Astrocyte of the cerebellum (primary cell): ENCODE data around the gene AAGAB.
"Not testable (repeated sequence)": the region's sequence is repeated elsewhere in the genome, so short reads cannot be mapped to it uniquely, and the experiment has no call there.

Experiments
- DNase-seq: peaks from one replicate; pipeline ENCODE4 v3.0.0-alpha.2; 2011; ENCODE audit warnings: low read depth
- H3K4me3 ChIP-seq: 2 replicates; pipeline ENCODE4 v1.5.1; 2011; ENCODE audit warnings: mild to moderate bottlenecking, low read depth, low read length, moderate library complexity
- CTCF ChIP-seq: IDR thresholded peaks from 2 replicates; pipeline ENCODE4 v1.5.1; 2012; ENCODE audit warnings: low read length, low read depth, moderate library complexity, mild to moderate bottlenecking; ENCODE audit errors: missing control alignments
- in situ Hi-C: cut with HindIII; loops from 2 replicates; pipeline ENCODE4 v1.10.0; 2017; ENCODE audit warnings: low sequenced_read_pairs

The AAGAB gene

GRCh38 chr15:67254238-67255175 lies at the start of gene AAGAB, which contains the start of gene IQCH:
TSS of gene AAGAB (minus strand) at chr15:67254661. CDS start at chr15:67254631, 30 bp downstream.
TSS of gene IQCH (plus strand) at chr15:67254786. CDS start at chr15:67254897, 111 bp downstream.
- in situ Hi-C loops: loop anchor here (5.0 kb wide), 1 partner anchor 182 kb away; no protein-coding TSS in a partner anchor
- no peak for TF ChIP-seq CTCF
- DNase-seq: peak; percentile 89
- peak within 1 kb of the TSS; percentile 81 for H3K4me3 ChIP-seq

DNA sequence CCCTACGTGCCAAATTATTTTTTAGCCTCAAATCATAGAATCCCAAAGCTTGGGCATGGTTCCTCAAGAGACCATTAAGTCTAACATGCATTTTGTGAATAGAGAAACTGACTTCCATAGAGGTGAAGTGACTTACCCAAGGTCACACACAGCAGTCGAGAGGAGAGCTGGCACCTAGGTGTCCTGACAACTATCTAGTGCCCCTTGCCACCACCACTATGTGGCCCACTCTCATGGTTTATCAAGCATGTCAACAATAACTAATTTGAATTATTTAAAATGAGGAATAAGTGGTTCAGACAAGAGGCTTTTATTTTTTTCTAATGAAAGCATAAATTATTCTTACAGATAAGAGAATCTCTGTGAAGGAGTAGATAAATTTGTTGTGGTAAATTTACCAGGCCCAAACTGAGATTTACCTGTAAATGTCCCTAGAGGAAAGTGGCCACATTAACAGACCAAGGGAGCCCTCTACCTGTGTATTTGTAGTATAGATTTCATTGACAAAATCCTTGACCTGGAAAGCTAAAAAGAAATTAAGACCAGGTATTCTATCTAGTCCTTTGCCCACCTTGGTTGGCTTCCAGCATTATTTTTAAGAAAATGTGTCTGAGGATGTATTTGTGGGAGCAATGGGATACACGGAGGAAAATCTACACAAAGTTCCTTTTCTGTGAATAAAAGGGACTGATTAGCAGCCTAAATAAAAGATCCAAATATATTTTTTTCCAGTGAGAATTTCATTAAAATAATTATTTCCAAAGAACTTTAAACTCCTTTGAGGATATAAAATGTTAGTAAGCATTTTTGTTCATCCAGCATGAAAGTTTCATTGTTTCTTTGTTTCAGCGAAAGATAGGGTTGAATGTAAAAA lies 49.3 kb upstream of the AAGAB start:
- TF ChIP-seq CTCF: peak; percentile 41
- H3K4me3 ChIP-seq: no peak overlapping the region
- peak; percentile 35 for DNase-seq
- in situ Hi-C loops: no loop called here

DNA sequence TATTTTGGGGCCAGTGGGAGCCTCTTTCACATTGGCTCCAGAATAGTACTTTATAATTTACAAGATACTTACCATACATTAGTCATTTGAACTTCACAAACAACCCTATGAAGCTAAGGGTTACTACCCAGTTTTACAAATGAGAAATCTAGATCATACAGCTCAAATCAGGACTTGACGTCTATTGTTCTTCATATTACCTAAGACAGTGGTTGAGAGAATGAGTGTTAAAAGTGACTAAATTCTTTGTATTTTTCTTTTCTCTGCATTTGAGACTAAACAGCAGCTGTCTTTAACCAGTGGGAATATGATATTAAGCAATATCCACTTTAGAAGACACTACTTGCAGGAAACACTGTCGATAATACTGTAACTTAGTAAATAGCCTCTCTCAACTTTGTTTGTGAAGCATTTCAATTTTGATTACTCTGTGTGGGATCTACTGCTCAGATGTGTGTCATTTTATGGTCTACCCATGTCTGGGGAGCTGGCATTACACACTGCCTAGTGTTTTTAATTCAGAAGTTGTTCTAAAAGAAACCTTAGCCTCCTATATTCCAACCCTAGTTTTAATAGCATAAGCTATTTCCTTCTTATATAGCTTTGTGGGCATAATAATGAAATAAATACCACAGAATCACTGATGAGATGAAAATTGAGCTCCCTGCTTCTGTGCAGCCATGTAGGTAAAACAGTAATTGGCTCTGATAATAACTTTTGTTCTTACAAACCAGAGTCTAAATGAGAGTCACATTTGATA lies 46.0 kb upstream of the AAGAB start:
- in situ Hi-C loops: no loop called here
- TF ChIP-seq CTCF: no peak
- H3K4me3 ChIP-seq: no peak overlapping the region
- DNase-seq: no peak

DNA sequence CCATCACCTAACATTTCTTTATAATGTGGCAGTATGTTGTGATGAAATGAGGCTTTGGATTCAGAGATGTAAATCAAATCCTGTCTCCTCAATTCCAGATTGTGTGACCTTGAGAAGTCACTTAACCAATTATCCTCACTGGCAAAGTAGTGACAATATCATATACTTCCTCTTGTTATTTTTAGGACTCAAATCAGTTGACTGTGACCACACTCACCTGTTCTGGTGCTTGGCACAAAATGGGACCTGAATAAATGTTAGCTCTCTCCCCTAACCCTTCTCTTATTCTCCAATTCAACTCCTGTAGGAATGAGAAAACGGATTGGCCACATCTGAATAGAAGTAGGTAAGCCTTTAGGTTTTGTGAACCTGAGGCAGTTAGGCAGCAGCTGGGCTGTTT lies 42.2 kb upstream of the AAGAB start:
- in situ Hi-C loops: no loop called here
- DNase-seq: no peak
- H3K4me3 ChIP-seq: no peak overlapping the region
- no peak for TF ChIP-seq CTCF

- no peak for TF ChIP-seq CTCF
- no peak overlapping the region for H3K4me3 ChIP-seq
- in situ Hi-C loops: no loop called here
- DNase-seq: no peak
Observed at GRCh38 chr15:67296188-67296587, 41.7 kb upstream of the AAGAB start.

GRCh38 chr15:67290319-67290718 lies 35.9 kb upstream of the AAGAB start:
- TF ChIP-seq CTCF: no peak
- in situ Hi-C loops: no loop called here
- DNase-seq: no peak
- no peak overlapping the region for H3K4me3 ChIP-seq

GRCh38 chr15:67286400-67286799 lies 31.9 kb upstream of the AAGAB start:
- DNase-seq, H3K4me3 ChIP-seq, in situ Hi-C loops: not testable (repeated sequence)

- DNase-seq, in situ Hi-C loops, H3K4me3 ChIP-seq: not testable (repeated sequence)
Observed at GRCh38 chr15:67285625-67286024, 31.2 kb upstream of the AAGAB start.
